Ishikawa (cell line): ENCODE data around the gene RAX2.

Source experiments
- CEBPB ChIP-seq: IDR thresholded peaks from 2 replicates; pipeline ENCODE4 v1.6.1; 2012
- CREB1 ChIP-seq: IDR thresholded peaks from 2 replicates; pipeline ENCODE4 v1.6.1; 2012; ENCODE audit warnings: low read depth
- RAD21 ChIP-seq: IDR thresholded peaks from 2 replicates; pipeline ENCODE4 v1.6.1; 2012; ENCODE audit warnings: low read depth
- REST ChIP-seq: IDR thresholded peaks from 2 replicates; pipeline ENCODE4 v1.6.1; 2012; ENCODE audit warnings: low read depth, mild to moderate bottlenecking
- TCF12 ChIP-seq: IDR thresholded peaks from 2 replicates; pipeline ENCODE4 v1.6.1; 2012; ENCODE audit warnings: low read depth
- TEAD4 ChIP-seq: IDR thresholded peaks from 2 replicates; pipeline ENCODE4 v1.6.1; 2012
- ZBTB7A ChIP-seq: IDR thresholded peaks from 2 replicates; pipeline ENCODE4 v1.6.1; 2012; ENCODE audit warnings: low read depth

- TF ChIP-seq REST: no peak
- no peak for TF ChIP-seq TEAD4
- no peak for TF ChIP-seq CREB1
- TF ChIP-seq ZBTB7A: no peak
- TF ChIP-seq RAD21: no peak
- TF ChIP-seq CEBPB: no peak
- no peak for TF ChIP-seq TCF12
Observed at GRCh38 chr19:3809881-3810707, 38.1 kb upstream of the RAX2 start.
